SK-N-SH treated with all-trans-retinoic acid at 6 μM for 48 hours (cell line): ENCODE data around the gene ZSCAN16.

ENCODE experiments used
- ATAC-seq: fragments of 200-7000 bp; cut with Tn5 transposase; 3 replicates; pipeline ENCODE4 v1.9.1; 2020; ENCODE audit warnings: mild to moderate bottlenecking, moderate library complexity
- ARNTL ChIP-seq: fragments of 450-650 bp; formaldehyde crosslinking; IDR thresholded peaks from 2 replicates; pipeline ENCODE4 v1.5.0; 2020; ENCODE audit warnings: low read depth, mild to moderate bottlenecking, moderate library complexity, borderline replicate concordance
- CSDC2 ChIP-seq: fragments of 250-450 bp; sonication (Bioruptor Pico); IDR thresholded peaks from 2 replicates; pipeline ENCODE4 v1.5.0; 2020; ENCODE audit warnings: mild to moderate bottlenecking, moderate library complexity
- ESRRG ChIP-seq: fragments of 250-450 bp; sonication (Bioruptor Pico); IDR thresholded peaks from 2 replicates; pipeline ENCODE4 v1.6.1; 2021; ENCODE audit warnings: mild to moderate bottlenecking
- GLIS3 ChIP-seq: fragments of 250-450 bp; sonication (Bioruptor Pico); IDR thresholded peaks from 2 replicates; pipeline ENCODE4 v1.5.0; 2020; ENCODE audit warnings: mild to moderate bottlenecking, moderate library complexity
- ISL1 ChIP-seq: fragments of 250-450 bp; sonication (Bioruptor Pico); IDR thresholded peaks from 2 replicates; pipeline ENCODE4 v2.1.2; 2022; ENCODE audit warnings: mild to moderate bottlenecking, moderate library complexity
- OSR1 ChIP-seq: fragments of 250-450 bp; sonication (Bioruptor Pico); IDR thresholded peaks from 2 replicates; pipeline ENCODE4 v1.8.0; 2022; ENCODE audit warnings: moderate library complexity, mild to moderate bottlenecking, inconsistent platforms
- PATZ1 ChIP-seq: fragments of 250-450 bp; sonication (Bioruptor Pico); IDR thresholded peaks from 2 replicates; pipeline ENCODE4 v1.8.0; 2020; ENCODE audit warnings: mild to moderate bottlenecking, moderate library complexity, borderline replicate concordance
- POU6F1 ChIP-seq: fragments of 250-450 bp; sonication (Bioruptor Pico); IDR thresholded peaks from 2 replicates; pipeline ENCODE4 v1.8.0; 2021; ENCODE audit warnings: low read depth, mild to moderate bottlenecking, moderate library complexity, borderline replicate concordance
- PPARA ChIP-seq: fragments of 250-450 bp; sonication (Bioruptor Pico); IDR thresholded peaks from 2 replicates; pipeline ENCODE4 v1.5.0; 2020; ENCODE audit warnings: mild to moderate bottlenecking, borderline replicate concordance
- RARB ChIP-seq: fragments of 250-450 bp; sonication (Bioruptor Pico); IDR thresholded peaks from 2 replicates; pipeline ENCODE4 v1.8.0; 2021; ENCODE audit warnings: mild to moderate bottlenecking, moderate library complexity
- SNAI2 ChIP-seq: fragments of 250-450 bp; sonication (Bioruptor Pico); IDR thresholded peaks from 2 replicates; pipeline ENCODE4 v1.5.0; 2020; ENCODE audit warnings: mild to moderate bottlenecking, moderate library complexity
- TOX ChIP-seq: fragments of 250-450 bp; sonication (Bioruptor Pico); IDR thresholded peaks from 2 replicates; pipeline ENCODE4 v1.8.0; 2021; ENCODE audit warnings: mild to moderate bottlenecking, moderate library complexity, borderline replicate concordance
- TSHZ2 ChIP-seq: fragments of 250-450 bp; sonication (Bioruptor Pico); IDR thresholded peaks from 2 replicates; pipeline ENCODE4 v1.5.0; 2020; ENCODE audit warnings: mild to moderate bottlenecking, moderate library complexity
- ZC3H10 ChIP-seq: fragments of 250-450 bp; sonication (Bioruptor Pico); IDR thresholded peaks from 2 replicates; pipeline ENCODE4 v1.5.1; 2021; ENCODE audit warnings: mild to moderate bottlenecking, moderate library complexity
- ZFP3 ChIP-seq: fragments of 250-450 bp; sonication (Bioruptor Pico); IDR thresholded peaks from 2 replicates; pipeline ENCODE4 v1.5.0; 2020; ENCODE audit warnings: mild to moderate bottlenecking, moderate library complexity
- ZFP30 ChIP-seq: fragments of 450-650 bp; formaldehyde crosslinking; IDR thresholded peaks from 2 replicates; pipeline ENCODE4 v1.5.0; 2022; ENCODE audit warnings: mild to moderate bottlenecking, moderate library complexity
- ZNF565 ChIP-seq: fragments of 450-650 bp; formaldehyde crosslinking; conservative IDR thresholded peaks from 2 replicates; pipeline ENCODE4 v1.5.0; 2020; ENCODE audit warnings: low read depth, mild to moderate bottlenecking, moderate library complexity
- ZNF70 ChIP-seq: fragments of 450-650 bp; formaldehyde crosslinking; IDR thresholded peaks from 2 replicates; pipeline ENCODE4 v1.5.0; 2020; ENCODE audit warnings: mild to moderate bottlenecking, moderate library complexity
- ZNF8 ChIP-seq: fragments of 450-650 bp; formaldehyde crosslinking; IDR thresholded peaks from 2 replicates; pipeline ENCODE4 v1.5.0; 2020; ENCODE audit warnings: mild to moderate bottlenecking, moderate library complexity

Gene ZSCAN16

DNA sequence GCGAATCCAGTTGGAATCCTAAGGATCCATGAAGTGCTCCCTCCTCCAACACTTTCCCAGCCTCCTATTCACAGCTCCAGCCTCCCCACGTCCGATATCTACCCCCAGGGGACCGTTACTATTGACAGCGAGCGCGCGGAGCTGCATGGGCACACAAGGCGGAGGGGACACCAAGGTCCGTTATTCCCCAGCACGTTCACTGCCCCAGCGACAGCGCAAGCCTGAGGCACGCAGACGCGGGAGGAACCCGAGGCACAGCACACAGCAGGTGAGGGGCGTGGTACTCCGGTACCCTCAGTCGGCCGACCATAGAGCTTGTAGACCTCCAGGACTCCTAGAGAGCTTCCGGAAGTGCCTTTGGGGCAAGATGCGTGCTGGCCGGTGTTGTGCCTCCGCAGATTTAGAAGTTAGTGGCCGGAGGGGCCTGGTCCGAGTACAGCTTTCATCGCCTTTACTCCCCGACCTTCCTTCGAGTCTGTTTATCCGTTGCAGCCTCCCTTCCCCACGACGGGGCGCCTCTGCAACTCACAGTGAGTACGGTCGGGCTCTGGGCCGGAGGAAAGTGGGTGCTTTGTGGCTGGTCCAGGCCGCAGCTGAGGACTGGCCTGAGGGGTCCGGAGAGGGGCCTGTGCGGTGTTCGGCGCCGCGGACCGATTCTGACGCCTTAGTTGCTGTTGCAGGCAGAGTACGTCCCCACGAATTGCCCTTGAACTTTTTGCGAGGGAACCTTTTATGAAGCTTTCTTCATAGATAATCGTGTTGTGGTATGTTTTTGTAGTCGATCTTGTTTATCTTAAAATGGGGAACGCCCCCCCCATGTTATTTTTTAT lies 17.3 kb downstream of the ZSCAN16 start, which contains the start of gene ZKSCAN8:
Gene ZKSCAN8 (plus strand): TSS at position 384 of the 830 bp plus-strand sequence. CDS start 6,525 bp downstream, outside the sequence.
- ATAC-seq = peak; percentile 91
- TF ChIP-seq ZFP30 (no peak), ZFP3 (0 out of 2 replicates have a peak, but pooled peaks have one; percentile 62), POU6F1 (CRISPR knock-in tag) (0 out of 2 replicates have a peak, but pooled peaks have one; percentile 14), ZNF70 (CRISPR knock-in tag) (no peak), PPARA (CRISPR knock-in tag) (no peak), OSR1 (CRISPR knock-in tag) (no peak), CSDC2 (CRISPR knock-in tag) (no peak), ESRRG (CRISPR knock-in tag) (no peak), GLIS3 (CRISPR knock-in tag) (no peak), PATZ1 (CRISPR knock-in tag) (no peak), TOX (no peak), ISL1 (CRISPR knock-in tag) (no peak), TSHZ2 (CRISPR knock-in tag) (no peak), ZNF565 (CRISPR knock-in tag) (no peak), RARB (CRISPR knock-in tag) (no peak)
- TF ChIP-seq, all 23 proteins: peak for 2

GRCh38 chr6:28142446-28142845 lies 18.0 kb downstream of the ZSCAN16 start:
- TF ChIP-seq TOX (no peak), SNAI2 (CRISPR knock-in tag) (no peak), PPARA (CRISPR knock-in tag) (no peak), ZNF565 (CRISPR knock-in tag) (no peak), CSDC2 (CRISPR knock-in tag) (no peak), RARB (CRISPR knock-in tag) (no peak), ESRRG (CRISPR knock-in tag) (no peak), ZC3H10 (CRISPR knock-in tag) (no peak), TSHZ2 (CRISPR knock-in tag) (no peak), GLIS3 (CRISPR knock-in tag) (no peak), ZFP3 (no peak)
- ATAC-seq = no peak

GRCh38 chr6:28145231-28145630 lies 20.8 kb downstream of the ZSCAN16 start:
- no peak for ATAC-seq
- TF ChIP-seq GLIS3 (CRISPR knock-in tag) = no peak
- TF ChIP-seq PATZ1 (CRISPR knock-in tag) = no peak
- no peak for TF ChIP-seq CSDC2 (CRISPR knock-in tag)
- no peak for TF ChIP-seq ZNF8
- no peak for TF ChIP-seq ARNTL (CRISPR knock-in tag)
- TF ChIP-seq ZNF565 (CRISPR knock-in tag) = no peak
- TF ChIP-seq TSHZ2 (CRISPR knock-in tag) = no peak
- no peak for TF ChIP-seq ESRRG (CRISPR knock-in tag)
- TF ChIP-seq ZFP3 = no peak
- TF ChIP-seq SNAI2 (CRISPR knock-in tag) = no peak
